Measurements from ENCODE around the gene DIS3L2.
"Not testable (repeated sequence)": the region's sequence is repeated elsewhere in the genome, so short reads cannot be mapped to it uniquely, and the experiment has no call there.

DNA sequence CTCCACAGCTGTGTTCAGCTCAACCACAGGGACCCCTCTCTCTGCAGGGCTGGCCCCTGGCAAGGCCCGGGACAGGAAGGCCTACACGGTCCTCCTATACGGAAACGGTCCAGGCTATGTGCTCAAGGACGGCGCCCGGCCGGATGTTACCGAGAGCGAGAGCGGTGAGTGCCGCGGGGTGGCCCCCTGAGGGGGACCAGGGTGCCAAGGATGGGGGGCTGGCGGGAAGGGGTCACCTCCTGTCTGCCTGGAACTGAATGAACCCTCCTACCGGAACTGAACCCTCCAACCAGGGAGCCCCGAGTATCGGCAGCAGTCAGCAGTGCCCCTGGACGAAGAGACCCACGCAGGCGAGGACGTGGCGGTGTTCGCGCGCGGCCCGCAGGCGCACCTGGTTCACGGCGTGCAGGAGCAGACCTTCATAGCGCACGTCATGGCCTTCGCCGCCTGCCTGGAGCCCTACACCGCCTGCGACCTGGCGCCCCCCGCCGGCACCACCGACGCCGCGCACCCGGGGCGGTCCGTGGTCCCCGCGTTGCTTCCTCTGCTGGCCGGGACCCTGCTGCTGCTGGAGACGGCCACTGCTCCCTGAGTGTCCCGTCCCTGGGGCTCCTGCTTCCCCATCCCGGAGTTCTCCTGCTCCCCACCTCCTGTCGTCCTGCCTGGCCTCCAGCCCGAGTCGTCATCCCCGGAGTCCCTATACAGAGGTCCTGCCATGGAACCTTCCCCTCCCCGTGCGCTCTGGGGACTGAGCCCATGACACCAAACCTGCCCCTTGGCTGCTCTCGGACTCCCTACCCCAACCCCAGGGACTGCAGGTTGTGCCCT lies 419.9 kb downstream of the DIS3L2 start:
- TF ChIP-seq, protein P1, sequence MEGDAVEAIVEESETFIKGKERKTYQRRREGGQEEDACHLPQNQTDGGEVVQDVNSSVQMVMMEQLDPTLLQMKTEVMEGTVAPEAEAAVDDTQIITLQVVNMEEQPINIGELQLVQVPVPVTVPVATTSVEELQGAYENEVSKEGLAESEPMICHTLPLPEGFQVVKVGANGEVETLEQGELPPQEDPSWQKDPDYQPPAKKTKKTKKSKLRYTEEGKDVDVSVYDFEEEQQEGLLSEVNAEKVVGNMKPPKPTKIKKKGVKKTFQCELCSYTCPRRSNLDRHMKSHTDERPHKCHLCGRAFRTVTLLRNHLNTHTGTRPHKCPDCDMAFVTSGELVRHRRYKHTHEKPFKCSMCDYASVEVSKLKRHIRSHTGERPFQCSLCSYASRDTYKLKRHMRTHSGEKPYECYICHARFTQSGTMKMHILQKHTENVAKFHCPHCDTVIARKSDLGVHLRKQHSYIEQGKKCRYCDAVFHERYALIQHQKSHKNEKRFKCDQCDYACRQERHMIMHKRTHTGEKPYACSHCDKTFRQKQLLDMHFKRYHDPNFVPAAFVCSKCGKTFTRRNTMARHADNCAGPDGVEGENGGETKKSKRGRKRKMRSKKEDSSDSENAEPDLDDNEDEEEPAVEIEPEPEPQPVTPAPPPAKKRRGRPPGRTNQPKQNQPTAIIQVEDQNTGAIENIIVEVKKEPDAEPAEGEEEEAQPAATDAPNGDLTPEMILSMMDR (IDR thresholded peaks at IDR 0.05; ENCODE audit: low read length): not testable (repeated sequence)
- not testable (repeated sequence) for TF ChIP-seq EZH2 (IDR thresholded peaks at IDR 0.05; ENCODE audit: borderline replicate concordance, low read length)

Measured in OCI-LY1 (cell line).